B cell (primary cell): ENCODE data around the gene TMEM14A.

Experiments used
- CTCF ChIP-seq: fragments of 200-600 bp; IDR thresholded peaks from one replicate; pipeline ENCODE4 v1.8.0; 2022; ENCODE audit warnings: antibody characterized with exemption, mild to moderate bottlenecking
- EZH2 ChIP-seq: IDR thresholded peaks from 2 replicates; pipeline ENCODE4 v1.6.1; 2012; ENCODE audit warnings: borderline replicate concordance, low read depth, mild to moderate bottlenecking, moderate library complexity, low read length; ENCODE audit not compliant: insufficient read depth, poor library complexity, severe bottlenecking

GRCh38 chr6:52691718-52692117 is 20.8 kb downstream of the TMEM14A start:
- no peak for TF ChIP-seq CTCF
- TF ChIP-seq EZH2 = no peak
